K562 (cell line): ENCODE measurements around the gene NRROS. TPM values are rescaled to one million over a fixed set of nuclear protein-coding genes. Genes with fewer than 3 reads are reported as not detected.
A peak's percentile ranks its signal among the peaks of the same experiment; 100 is the strongest.
"Not testable (repeated sequence)": the region's sequence is repeated elsewhere in the genome, so short reads cannot be mapped to it uniquely, and the experiment has no call there.

Source experiments
- ATAC-seq: fragments of 200-7000 bp; cut with Tn5 transposase; 3 replicates; pipeline ENCODE4 v1.9.1; 2020; ENCODE audit warnings: moderate library complexity
- BruUV-seq: library from RNA; stranded (reverse); fragments of 400-500 nt; replicated peaks from 2 replicates; lab custom pipeline; 2021; lab: Mats Ljungman, UMichigan
- CTCF ChIA-PET: fragments of 300-600 bp; formaldehyde crosslinking; extraction: SDS; loops from one replicate; lab custom pipeline; 2021; ENCODE audit warnings: low intra/inter-chr PET ratio; lab: Yijun Ruan, JAX
- POLR2A ChIA-PET: fragments of 300-600, 350-650 bp; sonication (Branson Sonifier 250); formaldehyde crosslinking; extraction: SDS; loops from one replicate; lab custom pipeline; 2021; ENCODE audit warnings: antibody characterized with exemption, inconsistent platforms; lab: Yijun Ruan, JAX
- DNase-seq, 4 experiments: peaks; one replicate each; pipeline versions ENCODE4 v3.0.0 to v3.0.0-alpha.2; 2011 to 2018; ENCODE audit warnings: low spot score in 3 of 4, mixed read lengths in 3 of 4; ENCODE audit errors: extremely low read depth in 1 of 4
- FAIRE-seq: peaks from 2 replicates; lab custom pipeline; 2011; peaks lifted over from hg19 to GRCh38; lab: Jason Lieb, UNC
- H2AFZ ChIP-seq: 2 replicates; pipeline ENCODE4 v1.6.0; 2011; ENCODE audit warnings: low read depth, low read length, control low read depth, inconsistent platforms
- H3K27ac ChIP-seq: fragments of 200-600 bp; 3 replicates; pipeline ENCODE4 v1.8.0; 2011; ENCODE audit warnings: low read depth, mild to moderate bottlenecking, control low read depth, inconsistent platforms, low read length, moderate library complexity, mixed read lengths; ENCODE audit errors: extremely low read depth
- H3K27me3 ChIP-seq, 2 experiments: fragments of 300-600 bp in 1 of 2; 2 replicates in 1 of 2; 3 replicates in 1 of 2; pipeline versions ENCODE4 v1.6.0 to v1.8.0; 2011; ENCODE audit warnings: inconsistent platforms in 2 of 2, low read length in 2 of 2, mild to moderate bottlenecking in 1 of 2, mixed read lengths in 1 of 2, moderate library complexity in 1 of 2; ENCODE audit not compliant: control insufficient read depth in 2 of 2, insufficient read depth in 2 of 2
- H3K36me3 ChIP-seq: fragments of 300-600 bp; 3 replicates; pipeline ENCODE4 v1.8.0; 2011; ENCODE audit warnings: mild to moderate bottlenecking, low read length, inconsistent platforms; ENCODE audit not compliant: control insufficient read depth, insufficient read depth
- H3K4me1 ChIP-seq, 2 experiments: fragments of 200-600 bp in 1 of 2; replicated peaks in 1 of 2; 2 replicates in 1 of 2; 3 replicates in 1 of 2; pipeline versions ENCODE4 v1.5.1 to v1.8.0; 2011; ENCODE audit warnings: inconsistent platforms in 2 of 2, low read length in 2 of 2, mild to moderate bottlenecking in 1 of 2, mixed read lengths in 1 of 2, moderate library complexity in 1 of 2; ENCODE audit not compliant: control insufficient read depth in 2 of 2, insufficient read depth in 2 of 2
- H3K4me2 ChIP-seq: 2 replicates; pipeline ENCODE4 v1.6.1; 2011; ENCODE audit warnings: low read length, control low read depth, inconsistent platforms, mixed read lengths; ENCODE audit not compliant: insufficient read depth
- H3K4me3 ChIP-seq: fragments of 200-600 bp; sonication (generic), shearing (Covaris generic); 2 replicates; pipeline ENCODE4 v1.5.1; 2016; ENCODE audit warnings: control low read depth, inconsistent platforms
- H3K79me2 ChIP-seq: fragments of 200-600 bp; 3 replicates; pipeline ENCODE4 v1.8.0; 2011; ENCODE audit warnings: low read length, inconsistent platforms; ENCODE audit not compliant: control insufficient read depth, insufficient read depth
- H3K9ac ChIP-seq, 2 experiments: 2 replicates each; pipeline versions ENCODE4 v1.6.0 to v1.6.1; 2011; ENCODE audit warnings: low read depth in 2 of 2, low read length in 2 of 2, control low read depth in 1 of 2, inconsistent platforms in 1 of 2, mild to moderate bottlenecking in 1 of 2, mixed read lengths in 1 of 2; ENCODE audit not compliant: insufficient read depth in 1 of 2
- H3K9me1 ChIP-seq: one replicate; pipeline ENCODE4 v1.6.0; 2011; ENCODE audit warnings: inconsistent platforms, mild to moderate bottlenecking, low read length, moderate library complexity; ENCODE audit not compliant: control insufficient read depth, insufficient read depth
- H3K9me3 ChIP-seq: replicated peaks from 2 replicates; pipeline ENCODE4 v1.5.1; 2011; ENCODE audit warnings: low read depth, low read length, inconsistent platforms; ENCODE audit not compliant: control insufficient read depth, insufficient read depth
- H4K20me1 ChIP-seq: replicated peaks from 2 replicates; pipeline ENCODE4 v1.6.1; 2011; ENCODE audit warnings: low read length, inconsistent platforms, mixed read lengths; ENCODE audit not compliant: control insufficient read depth, insufficient read depth
- CBFA2T3 ChIP-seq: fragments of 450-650 bp; IDR thresholded peaks from 2 replicates; pipeline ENCODE4 v1.6.1; 2017
- HMBOX1 ChIP-seq: sonication (generic); IDR thresholded peaks from 2 replicates; pipeline ENCODE4 v1.6.1; 2016
- MNT ChIP-seq, 2 experiments: fragments of 450-650 bp; conservative IDR thresholded peaks; 2 replicates each; pipeline ENCODE4 v1.6.1; 2017; ENCODE audit warnings: mild to moderate bottlenecking in 2 of 2, moderate library complexity in 2 of 2
- ZBTB11 ChIP-seq, 3 experiments: fragments of 200-800 bp in 1 of 3; fragments of 250-450 bp in 1 of 3; fragments of 450-650 bp in 1 of 3; sonication (Bioruptor Pico) in 1 of 3; sonication (Bioruptor generic) in 1 of 3; formaldehyde crosslinking in 1 of 3; IDR thresholded peaks; 2 replicates each; pipeline versions ENCODE4 v1.6.1 to v1.8.0; 2016 to 2022; ENCODE audit warnings: mild to moderate bottlenecking in 2 of 3, missing genetic modification characterization in 2 of 3, missing compliant biosample characterization in 1 of 3, moderate library complexity in 1 of 3
- WGBS: fragments of 100-300 bp; shearing (Covaris generic); methylation state at CpG from one replicate; pipeline ENCODE4 v1.1.6; 2016; ENCODE audit warnings: low coverage, mixed read lengths; ENCODE audit not compliant: insufficient coverage; ENCODE audit errors: missing lambda C conversion rate; 5-methylcytosine and 5-hydroxymethylcytosine counted together
- in situ Hi-C: fragments of 300-500 bp; cut with MboI; formaldehyde crosslinking; loops from 4 replicates; pipeline ENCODE4 v1.15.0; 2018; ENCODE audit warnings: inconsistent platforms, mixed read lengths
- intact Hi-C: fragments of 100-400 bp; cut with micrococcal nuclease; formaldehyde crosslinking; loops from 2 replicates; pipeline ENCODE4 v1.14.2; 2022
- polyA plus RNA-seq, 8 experiments: library from polyadenylated mRNA; depleted of rRNA in 4 of 8; stranded (reverse) in 5 of 8; unstranded in 3 of 8; fragments of >200 nt; fragmentation: Nextera tagmentation in 2 of 8; fragmentation: Illumina TruSeq in 1 of 8; extraction: Ambion mirVana in 2 of 8; extraction: Trizol in 1 of 8; gene quantifications; 2 replicates each; pipeline versions ENCODE4 v1.2.1 to v1.2.3, GENCODE V29; 2011 to 2014; ENCODE audit warnings: inconsistent platforms in 1 of 8, missing spikeins in 1 of 8
- total RNA-seq, 7 experiments: library from RNA; depleted of rRNA in 6 of 7; stranded (reverse); fragments of >200 nt in 6 of 7; fragmentation: Illumina TruSeq in 2 of 7; extraction: Trizol in 2 of 7; gene quantifications; 2 replicates each; pipeline versions ENCODE4 v1.2.1 to v1.2.3, GENCODE V29; 2011 to 2021; ENCODE audit warnings: low replicate concordance in 1 of 7

NRROS gene
- total and polyA plus RNA-seq, 9 of the 15 experiments (the other 6 are each of a cell fraction or from before 2014, with no cell fraction given) = 0.34 to 13.8 (median 3.8) TPM

- TF ChIP-seq ZBTB11 (CRISPR knock-in tag; IDR thresholded peaks at IDR 0.05) = peak in 1 of 3 experiments; percentile 26; a peak in 1 of 6 replicates
- TF ChIP-seq MNT (conservative IDR thresholded peaks at IDR 0.05) = 0 out of 4 replicates have a peak, but pooled peaks of 1 of the 2 experiments have one; percentile 36
- peak; percentile 3; the same call in 1 of the 2 replicates for TF ChIP-seq CBFA2T3
- peak; percentile 42; the same call in 1 of the 2 replicates for TF ChIP-seq HMBOX1
- H3K4me2 ChIP-seq, DNase-seq, H4K20me1 ChIP-seq, intact Hi-C loops, H3K79me2 ChIP-seq, BruUV-seq, H3K27ac ChIP-seq, H3K9ac ChIP-seq, H3K36me3 ChIP-seq, H3K9me3 ChIP-seq, FAIRE-seq, H3K4me3 ChIP-seq, H3K9me1 ChIP-seq, CTCF ChIA-PET, H2AFZ ChIP-seq, H3K27me3 ChIP-seq, in situ Hi-C loops: not testable (repeated sequence)
- peaks cover 7 to 19% of the 10 kb centered on the region in 2 experiments; a peak in 4 of 5 replicates for H3K4me1 ChIP-seq
- ATAC-seq = peak; percentile 40
- WGBS = 18% methylated on average over 2 of the region's 5 CpGs
- POLR2A ChIA-PET = interaction anchor here (0.8 to 1.0 kb wide), 2 partner anchors 11 to 12 kb away, joined by 3 to 5 read pairs; no protein-coding TSS in a partner anchor
These were observed 19.9 kb upstream of the NRROS start for GRCh38 chr3:196619627-196620026.
